T-helper 2 cell (primary cell): ENCODE results near the gene MLH3.
"Not testable (repeated sequence)": the region's sequence is repeated elsewhere in the genome, so short reads cannot be mapped to it uniquely, and the experiment has no call there.

ENCODE experiments used
- DNase-seq, 5 experiments: peaks; one replicate each; pipeline versions ENCODE4 v3.0.0 to v3.0.0-alpha.2; 2012 to 2022
- total RNA-seq, 2 donors: gene quantifications; one replicate each; lab custom pipeline; 2026; lab: John Stamatoyannopoulos, UW

Gene MLH3
- total RNA-seq = 17.5 to 39.8 reads per million in 2 donors

GRCh38 chr14:75050852-75051555, at the start of gene MLH3:
TSS of gene MLH3 (minus strand) at chr14:75051467. CDS start at chr14:75049655, 1,812 bp downstream.
- peak; percentile 61 to 85 (median 72) for DNase-seq

DNA sequence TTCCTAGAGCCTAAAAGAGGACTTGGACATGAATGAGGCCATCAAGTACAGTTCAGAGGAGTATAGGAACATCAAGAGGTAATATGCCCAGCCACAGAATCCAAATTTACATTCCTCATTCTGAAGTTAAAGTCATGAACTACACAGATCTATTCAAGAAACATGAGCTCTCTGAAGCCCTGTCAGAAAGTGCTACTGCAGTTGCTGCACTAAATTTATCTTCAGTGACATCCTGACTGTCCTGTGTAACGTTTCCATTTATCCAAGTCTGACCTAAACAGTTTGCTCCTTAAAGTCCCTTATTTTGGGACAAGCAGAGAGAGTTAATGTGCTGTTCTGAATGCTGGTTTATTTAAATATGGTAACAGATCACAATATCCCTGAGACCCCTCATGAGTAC, 47.4 kb upstream of the MLH3 start:
- no peak for DNase-seq

DNA sequence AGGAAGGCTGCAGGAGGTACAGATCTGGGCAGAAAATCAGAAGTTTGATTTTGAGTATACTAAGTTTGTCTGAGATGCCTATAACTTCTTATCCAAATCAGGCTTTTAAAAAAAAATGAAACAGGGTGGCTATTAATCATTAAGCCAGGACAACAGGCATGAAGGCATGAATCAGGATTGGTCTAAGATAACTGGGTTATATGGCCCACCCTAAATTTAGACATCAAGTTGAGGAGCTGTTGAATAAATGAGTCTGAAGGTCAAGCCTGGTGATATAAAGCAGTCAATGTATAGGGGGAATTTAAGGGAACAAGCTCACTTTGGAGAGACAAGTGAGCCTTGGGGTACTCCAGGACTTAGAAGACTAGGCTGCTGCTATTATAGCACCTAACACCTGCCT, 46.9 kb upstream of the MLH3 start:
- DNase-seq = no peak

DNA sequence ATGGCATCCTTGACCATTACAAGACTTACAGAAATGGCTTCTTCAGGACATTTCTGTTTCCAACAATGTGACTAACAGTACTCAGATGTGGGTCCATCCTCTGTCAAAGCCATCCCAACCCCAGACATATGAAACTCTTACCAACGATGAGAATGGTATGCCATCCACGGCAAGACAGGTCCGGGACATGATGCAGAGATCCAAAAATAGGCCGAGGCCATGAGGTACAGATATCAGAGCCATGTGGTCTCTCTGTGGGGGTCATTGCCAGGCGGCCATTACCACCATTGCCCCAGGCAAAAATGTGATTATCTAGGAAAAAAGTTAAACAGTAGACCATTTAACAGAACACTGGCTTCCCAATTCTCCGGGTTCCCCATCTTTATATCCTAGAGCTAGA, 45.7 kb upstream of the MLH3 start:
- no peak for DNase-seq

DNA sequence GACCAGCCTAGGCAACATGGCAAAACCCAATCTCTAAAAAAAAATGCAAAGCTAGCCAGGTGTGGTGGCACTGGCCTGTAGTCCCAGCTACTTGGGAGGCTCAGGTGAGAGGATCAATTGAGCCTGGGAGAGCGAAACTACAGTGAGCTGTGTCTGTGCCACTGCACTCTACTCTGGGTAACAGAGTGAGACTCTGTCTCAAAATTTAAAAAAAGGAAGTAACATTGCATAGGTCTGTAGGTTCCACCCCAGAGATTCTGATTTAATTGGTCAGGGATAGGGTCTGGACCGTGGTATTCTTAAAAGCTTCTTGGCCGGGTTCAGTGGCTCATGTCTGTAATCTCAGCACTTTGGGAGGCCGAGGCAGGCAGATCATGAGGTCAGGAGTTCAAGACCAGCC, 44.4 kb upstream of the MLH3 start:
- no peak for DNase-seq

DNA sequence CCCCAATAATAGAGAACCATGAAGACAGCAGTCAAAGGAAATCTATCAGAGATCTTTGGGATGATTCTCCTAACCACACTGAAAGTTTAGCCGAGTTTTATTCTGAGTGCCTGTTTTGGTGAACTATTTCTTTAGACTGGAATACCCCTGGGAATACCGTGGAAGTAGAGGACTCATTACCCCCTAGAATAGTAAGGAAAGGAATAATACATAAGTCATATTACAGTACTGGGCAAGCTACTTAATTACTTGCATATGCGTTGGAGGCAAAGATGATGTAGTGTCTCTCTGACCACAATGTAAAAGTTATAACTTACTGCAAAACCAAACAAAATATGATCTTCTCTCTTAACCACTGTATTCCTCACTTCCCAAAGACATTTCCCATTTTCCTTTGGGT, 43.6 kb upstream of the MLH3 start:
- no peak for DNase-seq

DNA sequence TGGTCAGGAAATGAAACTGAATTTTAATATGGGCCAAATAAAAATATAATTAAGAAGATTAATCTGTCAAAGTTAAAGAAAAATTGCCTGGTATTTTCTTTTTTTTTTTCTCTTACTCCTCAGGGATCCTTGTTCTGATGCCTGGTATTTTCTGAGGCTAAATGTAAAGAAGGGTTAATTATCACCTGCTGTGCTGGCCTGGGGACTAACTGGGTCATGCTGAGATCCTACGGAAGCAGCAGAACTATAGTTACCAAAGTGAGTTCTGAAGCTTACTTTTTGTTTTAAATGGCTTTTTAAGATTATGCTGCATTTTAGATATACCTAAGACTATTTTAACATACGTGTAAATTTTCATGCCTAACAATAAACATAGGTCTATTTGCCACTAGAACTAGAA, 41.4 kb upstream of the MLH3 start:
- no peak for DNase-seq

GRCh38 chr14:75091251-75091650, 40.0 kb upstream of the MLH3 start:
- DNase-seq = no peak

GRCh38 chr14:75090353-75090752, 39.1 kb upstream of the MLH3 start:
- no peak for DNase-seq

- DNase-seq = peak in 2 of 5 experiments; percentile 15 to 49
These were observed 37.5 kb upstream of the MLH3 start for GRCh38 chr14:75088566-75089373.

DNA sequence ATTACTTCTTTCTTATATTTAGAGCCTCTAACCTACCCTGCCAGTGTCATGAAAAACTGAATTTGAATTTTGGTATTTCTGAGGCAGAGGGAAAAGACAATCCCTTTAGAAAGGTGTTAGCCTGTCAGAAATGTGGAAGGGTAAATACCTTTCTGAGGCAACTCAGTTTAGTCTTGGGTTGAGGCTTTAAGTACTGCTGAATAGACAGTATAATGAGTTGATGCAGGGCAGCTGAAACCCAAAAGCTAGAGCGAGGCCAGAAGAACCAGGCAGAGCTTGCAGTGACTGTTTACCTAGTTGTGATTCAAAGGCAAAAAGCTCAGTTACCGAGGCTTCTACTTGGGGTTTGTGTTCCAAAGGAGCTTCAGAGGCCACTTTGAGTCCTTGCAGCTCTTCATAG, 36.9 kb upstream of the MLH3 start:
- no peak for DNase-seq

GRCh38 chr14:75084513-75084912, 33.2 kb upstream of the MLH3 start:
- DNase-seq = no peak

DNA sequence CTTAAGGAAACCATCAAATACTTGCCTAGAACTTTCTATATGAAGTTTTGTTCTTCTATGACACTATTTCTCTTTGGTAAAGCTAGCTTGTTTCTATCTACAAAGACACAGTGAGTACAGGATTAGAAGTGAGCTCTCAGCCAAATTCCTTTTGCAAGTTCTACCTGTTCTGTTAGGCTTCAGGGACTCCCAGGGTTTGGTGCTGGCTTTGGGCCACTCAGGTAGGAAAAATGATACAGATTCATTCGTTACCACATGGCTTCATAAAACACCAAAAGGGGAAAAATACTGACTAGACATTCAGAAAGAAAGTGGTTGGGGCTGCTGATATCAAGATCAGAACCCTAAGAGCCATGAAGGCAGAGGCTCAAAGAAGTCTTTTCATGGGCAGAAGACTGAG, 32.0 kb upstream of the MLH3 start:
- DNase-seq = no peak

DNA sequence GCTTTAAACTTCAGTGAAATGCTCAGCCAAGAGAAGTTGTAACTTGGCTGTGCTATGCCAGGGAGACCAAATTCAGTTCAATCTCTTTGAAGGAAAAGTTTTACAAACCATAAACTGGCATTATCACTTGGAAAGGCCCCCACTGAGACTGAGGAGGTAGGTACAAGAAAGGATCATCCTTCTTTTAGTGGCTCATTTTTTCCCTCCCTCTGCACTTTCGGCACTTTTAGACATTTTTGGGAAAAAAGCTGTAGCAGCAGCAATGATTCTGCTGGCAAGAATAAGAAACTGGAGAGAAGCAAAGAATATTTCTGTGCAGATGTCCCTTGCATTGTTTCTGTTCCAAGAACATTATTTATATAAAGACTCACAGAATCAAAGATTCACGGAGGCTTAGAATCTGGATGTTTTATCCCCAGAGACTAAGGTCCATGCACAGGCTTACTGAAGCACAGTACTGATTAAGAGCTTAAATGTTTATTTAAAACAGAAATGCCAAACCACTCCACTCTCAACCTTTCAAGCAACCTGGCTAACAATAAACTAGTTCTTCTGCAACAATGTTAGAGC, 30.5 kb upstream of the MLH3 start:
- no peak for DNase-seq

DNA sequence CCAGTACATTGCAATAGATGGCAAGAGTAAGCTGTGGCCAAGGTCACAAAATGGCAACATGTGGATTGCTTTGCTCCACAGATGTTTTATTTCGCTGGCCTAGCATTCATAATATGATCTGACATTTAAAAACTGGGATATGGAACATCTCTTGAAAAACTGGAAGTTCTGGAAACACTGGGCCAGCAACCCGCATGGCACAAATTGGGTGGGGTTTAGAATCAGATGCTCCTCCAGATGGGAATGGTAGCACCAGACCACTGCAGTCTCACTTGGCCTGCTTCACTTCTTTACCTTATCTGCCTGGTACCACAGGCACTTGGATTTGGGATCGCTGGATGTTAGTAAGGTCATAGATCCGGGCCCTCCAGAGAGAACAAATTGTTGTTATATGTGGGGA, 28.3 kb upstream of the MLH3 start:
- no peak for DNase-seq

- DNase-seq = no peak
These were observed 26.5 kb upstream of the MLH3 start for GRCh38 chr14:75077794-75078193.

DNA sequence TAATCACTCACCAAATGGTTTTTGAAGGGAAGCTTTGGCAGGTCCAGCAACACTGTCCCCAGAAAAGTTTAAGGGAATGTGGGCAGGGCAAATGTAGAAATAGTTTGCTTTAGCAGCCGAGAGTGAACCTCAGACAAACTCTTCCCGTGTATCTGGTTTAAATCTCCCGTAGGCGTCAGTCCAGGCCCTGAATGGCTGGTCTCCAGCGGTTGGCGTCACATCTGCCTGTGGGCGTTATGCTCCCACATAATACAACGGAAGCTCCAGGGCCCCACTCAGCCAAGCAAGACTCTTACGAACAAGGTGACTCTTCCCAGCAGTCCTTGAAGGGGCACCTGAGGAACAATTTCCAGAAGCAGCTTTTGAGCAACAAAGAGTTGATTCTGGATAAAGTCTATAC, 19.1 kb upstream of the MLH3 start:
- DNase-seq = no peak

DNA sequence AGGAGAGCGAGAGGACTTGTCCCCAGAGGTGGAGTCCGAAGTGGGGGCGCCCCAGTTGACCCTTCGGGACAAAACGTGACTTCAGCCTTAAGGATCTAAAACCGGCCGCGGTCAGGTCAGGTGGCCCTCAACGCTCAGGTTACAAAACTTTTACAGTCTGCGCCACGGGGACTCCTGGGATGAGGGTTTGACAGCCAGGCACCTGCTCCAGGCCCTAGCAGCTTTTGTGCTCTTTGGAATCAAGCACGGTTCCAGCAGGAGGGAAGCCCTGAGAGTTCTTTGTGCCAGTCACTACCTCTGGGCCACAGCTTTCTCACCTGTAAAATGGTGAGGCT, 18.5 kb upstream of the MLH3 start:
- DNase-seq = no peak

DNA sequence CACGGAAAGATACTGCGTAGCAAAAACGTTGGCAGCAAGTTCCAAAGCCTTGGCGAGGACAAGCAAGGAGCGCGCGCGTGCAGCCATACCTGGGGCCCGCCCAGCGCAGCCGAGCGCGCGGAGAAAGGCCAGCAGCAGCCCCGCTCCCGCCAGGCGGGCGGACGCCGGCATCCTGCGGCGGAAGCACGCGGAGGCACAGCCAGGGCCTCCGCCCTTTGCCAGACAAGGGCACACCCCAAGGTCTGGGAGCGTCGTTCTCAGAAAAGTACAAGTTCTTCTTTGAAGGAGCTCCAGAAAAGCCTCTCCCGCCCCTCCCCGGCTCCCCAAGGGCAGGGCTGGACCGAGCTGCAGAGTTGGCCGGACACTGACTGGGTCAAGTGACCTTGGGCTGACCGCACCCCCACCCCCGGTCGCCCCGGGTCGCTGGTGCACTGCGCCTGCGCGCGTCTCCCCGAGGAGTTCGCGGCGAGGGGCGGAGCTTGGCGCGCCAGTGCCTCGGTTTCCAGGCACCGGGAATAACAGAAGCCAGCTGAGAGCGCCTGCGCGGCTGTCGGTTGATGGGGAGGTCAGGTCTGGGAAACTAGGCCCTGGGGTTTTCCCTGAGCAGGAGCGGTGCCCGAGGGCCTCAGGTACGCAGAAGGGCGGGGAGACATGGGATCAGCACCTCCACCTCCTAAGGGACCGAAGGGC, 18.0 kb upstream of the MLH3 start, which contains the start of gene ZC2HC1C:
TSS of gene ZC2HC1C (plus strand) at position 521 of the 690 bp plus-strand sequence. CDS start 933 bp downstream, outside the sequence.
- peak; percentile 20 to 72 (median 26) for DNase-seq

- DNase-seq = no peak
These were observed 17.2 kb upstream of the MLH3 start for GRCh38 chr14:75068294-75069120.

DNA sequence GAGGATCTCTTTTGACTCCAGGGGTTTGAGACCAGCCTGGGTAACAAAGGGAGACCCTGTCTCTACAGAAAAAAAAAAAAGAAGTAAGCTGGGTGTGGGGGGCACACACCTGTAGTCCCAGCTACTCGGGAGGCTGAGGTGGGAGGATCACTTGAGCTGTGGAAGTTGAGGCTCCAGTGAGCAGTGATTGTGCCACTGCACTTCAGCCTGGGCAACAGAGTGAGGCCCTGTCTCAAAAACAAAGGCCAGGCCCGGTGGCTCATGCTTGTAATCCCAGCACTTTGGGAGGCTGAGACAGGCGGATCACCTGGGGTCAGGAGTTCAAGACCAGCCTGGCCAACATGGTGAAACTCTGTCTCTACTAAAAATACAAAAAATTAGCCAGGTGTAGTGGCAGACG, 16.5 kb upstream of the MLH3 start:
- not testable (repeated sequence) for DNase-seq

- no peak for DNase-seq
These were observed 15.9 kb upstream of the MLH3 start for GRCh38 chr14:75067212-75067611.
